Fibroblast of villous mesenchyme (primary cell): ENCODE results near the gene PAH. TPM values are rescaled to one million over a fixed set of nuclear protein-coding genes. Genes with fewer than 3 reads are reported as not detected.
A peak's percentile ranks its signal among the peaks of the same experiment; 100 is the strongest.

Experiments
- DNase-seq: peaks from one replicate; pipeline ENCODE4 v3.0.0-alpha.2; 2010; ENCODE audit warnings: low read depth
- H3K4me3 ChIP-seq: 2 replicates; pipeline ENCODE4 v1.5.1; 2011; ENCODE audit warnings: low read depth, mild to moderate bottlenecking, low read length
- total RNA-seq: library from RNA; depleted of rRNA; stranded (reverse); fragments of >200 nt; gene quantifications from 2 replicates; pipeline ENCODE4 v1.2.3, GENCODE V29; 2012
- TF ChIP-seq, protein P1 (sequence below): IDR thresholded peaks from 2 replicates; pipeline ENCODE4 v1.5.1; 2012; ENCODE audit warnings: low read depth, mild to moderate bottlenecking, low read length; ENCODE audit not compliant: insufficient read depth

PAH gene
- total RNA-seq, 1 donor: not detected

DNA sequence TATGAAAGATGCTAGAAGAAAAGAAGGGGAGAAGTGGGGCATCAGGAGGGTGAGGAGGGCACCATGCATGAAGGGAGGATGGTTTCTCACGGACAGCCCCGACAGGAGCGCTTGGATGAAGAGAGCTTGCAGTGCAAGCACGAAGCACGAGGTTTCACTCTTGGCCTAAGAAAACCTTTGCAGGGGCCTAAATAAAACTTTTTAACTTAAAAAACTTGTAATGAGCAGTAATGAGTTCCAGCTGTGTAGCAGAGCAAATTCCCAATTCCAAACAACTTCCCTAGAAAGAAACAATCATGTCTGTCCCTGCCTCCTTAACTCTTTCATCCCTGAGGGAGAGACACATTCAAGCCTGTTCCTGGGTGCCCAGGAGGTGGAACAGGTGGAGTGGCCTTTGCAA lies 119.5 kb downstream of the PAH start:
- peak; percentile 7 for DNase-seq
- no peak overlapping the region for H3K4me3 ChIP-seq
- TF ChIP-seq, protein P1, sequence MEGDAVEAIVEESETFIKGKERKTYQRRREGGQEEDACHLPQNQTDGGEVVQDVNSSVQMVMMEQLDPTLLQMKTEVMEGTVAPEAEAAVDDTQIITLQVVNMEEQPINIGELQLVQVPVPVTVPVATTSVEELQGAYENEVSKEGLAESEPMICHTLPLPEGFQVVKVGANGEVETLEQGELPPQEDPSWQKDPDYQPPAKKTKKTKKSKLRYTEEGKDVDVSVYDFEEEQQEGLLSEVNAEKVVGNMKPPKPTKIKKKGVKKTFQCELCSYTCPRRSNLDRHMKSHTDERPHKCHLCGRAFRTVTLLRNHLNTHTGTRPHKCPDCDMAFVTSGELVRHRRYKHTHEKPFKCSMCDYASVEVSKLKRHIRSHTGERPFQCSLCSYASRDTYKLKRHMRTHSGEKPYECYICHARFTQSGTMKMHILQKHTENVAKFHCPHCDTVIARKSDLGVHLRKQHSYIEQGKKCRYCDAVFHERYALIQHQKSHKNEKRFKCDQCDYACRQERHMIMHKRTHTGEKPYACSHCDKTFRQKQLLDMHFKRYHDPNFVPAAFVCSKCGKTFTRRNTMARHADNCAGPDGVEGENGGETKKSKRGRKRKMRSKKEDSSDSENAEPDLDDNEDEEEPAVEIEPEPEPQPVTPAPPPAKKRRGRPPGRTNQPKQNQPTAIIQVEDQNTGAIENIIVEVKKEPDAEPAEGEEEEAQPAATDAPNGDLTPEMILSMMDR: no peak

- no peak overlapping the region for H3K4me3 ChIP-seq
- TF ChIP-seq, protein P1: no peak
- no peak for DNase-seq
Measured at GRCh38 chr12:102793921-102794320, 123.1 kb downstream of the PAH start.

Other genes with a start within 250 kb of the PAH start
- not detected in 2 replicates for gene ASCL1, start 40.4 kb upstream of the PAH start, total RNA-seq